ENCODE data around the gene GON7.
A peak's percentile ranks its signal among the peaks of the same experiment; 100 is the strongest.
"Not testable (repeated sequence)": the region's sequence is repeated elsewhere in the genome, so short reads cannot be mapped to it uniquely, and the experiment has no call there.

Gene GON7

DNA sequence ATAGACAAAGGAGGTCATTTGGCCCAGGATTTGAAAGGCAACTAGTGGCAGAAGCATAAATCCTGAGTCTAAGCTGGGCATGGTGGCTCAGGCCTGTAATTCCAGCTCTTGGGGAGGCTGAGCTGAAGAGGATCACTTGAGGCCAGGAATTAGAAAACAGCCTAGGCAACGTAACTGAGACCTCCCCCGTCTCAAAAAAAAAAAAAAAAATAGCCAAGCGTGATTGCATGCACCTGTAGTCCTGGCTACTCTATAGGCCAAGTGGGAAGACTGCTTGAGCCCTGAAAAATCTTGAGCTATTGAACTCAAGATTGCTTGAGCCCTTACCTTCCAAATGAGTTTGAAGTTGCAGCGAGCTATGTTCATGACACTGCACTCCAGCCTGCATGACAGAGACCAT is 7.8 kb downstream of the GON7 start:
- no peak for DNase-seq

DNA sequence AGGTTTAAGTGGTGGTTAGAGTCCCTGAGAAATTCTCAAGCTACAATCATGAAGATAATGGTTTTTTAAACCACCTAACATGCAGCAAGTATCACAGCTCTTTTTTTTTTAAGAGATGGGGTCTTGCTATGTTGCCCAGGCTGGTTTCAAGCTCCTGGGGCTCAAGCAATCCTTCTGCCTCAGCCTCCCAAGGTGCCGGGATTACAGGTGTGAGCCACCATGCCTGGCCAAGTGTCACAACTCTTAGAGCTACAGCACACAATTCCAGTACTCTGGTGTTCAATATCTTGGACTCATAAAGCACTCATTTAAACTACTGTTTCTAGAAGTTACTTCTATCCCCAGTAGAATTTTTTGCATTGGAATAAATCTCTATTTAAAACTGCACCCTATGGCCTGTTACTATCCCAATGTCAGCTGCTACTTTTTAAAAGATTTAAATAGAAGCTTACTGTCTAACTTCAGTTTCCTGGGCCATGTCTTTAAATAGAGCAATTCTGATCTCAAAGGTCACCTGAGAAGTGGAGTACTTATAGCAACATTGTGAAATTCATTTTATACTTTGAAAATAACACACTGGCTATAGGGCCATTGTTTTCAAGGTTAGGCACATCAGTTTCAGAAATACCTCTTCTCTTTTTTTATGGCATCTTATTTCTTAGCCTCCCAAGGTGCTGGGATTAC is 11.4 kb downstream of the GON7 start:
- DNase-seq = no peak

GRCh38 chr14:93186956-93187355 is 19.9 kb downstream of the GON7 start:
- no peak for DNase-seq

DNA sequence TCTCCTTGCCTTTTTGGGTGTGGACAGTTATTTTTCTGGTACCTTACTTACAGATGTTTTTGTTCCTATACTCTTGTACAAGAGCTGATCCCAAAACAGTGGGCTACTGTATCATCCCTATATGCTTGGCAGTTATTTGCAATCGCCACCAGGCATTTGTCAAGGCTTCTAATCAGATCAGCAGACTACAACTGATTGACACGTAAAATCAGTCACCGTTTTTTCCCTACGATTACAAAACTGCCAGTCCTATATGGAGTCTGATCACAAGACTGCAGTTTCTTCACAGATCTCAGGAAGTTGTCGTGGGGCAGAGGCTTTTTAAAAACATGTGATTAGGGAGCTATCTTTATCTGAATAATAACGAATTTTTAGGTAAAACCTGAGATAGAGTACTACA is 20.4 kb downstream of the GON7 start:
- DNase-seq = no peak

DNA sequence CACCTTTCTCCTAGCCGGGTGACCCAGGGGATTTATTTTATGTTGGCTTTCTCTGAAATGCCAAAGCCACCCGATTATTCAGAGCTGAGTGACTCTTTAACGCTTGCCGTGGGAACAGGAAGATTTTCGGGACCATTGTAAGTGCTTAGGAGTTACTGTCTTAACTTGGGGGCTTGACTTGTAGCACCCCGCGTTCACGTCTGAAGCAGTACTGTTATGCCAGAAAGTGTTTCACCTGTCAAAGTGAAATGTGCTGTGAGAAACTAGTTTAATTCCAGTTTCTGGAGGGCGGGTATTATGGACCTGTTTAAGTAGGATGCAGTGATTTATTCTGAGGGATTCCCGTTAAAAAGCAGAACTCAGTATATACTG is 21.5 kb downstream of the GON7 start:
- DNase-seq = no peak

DNA sequence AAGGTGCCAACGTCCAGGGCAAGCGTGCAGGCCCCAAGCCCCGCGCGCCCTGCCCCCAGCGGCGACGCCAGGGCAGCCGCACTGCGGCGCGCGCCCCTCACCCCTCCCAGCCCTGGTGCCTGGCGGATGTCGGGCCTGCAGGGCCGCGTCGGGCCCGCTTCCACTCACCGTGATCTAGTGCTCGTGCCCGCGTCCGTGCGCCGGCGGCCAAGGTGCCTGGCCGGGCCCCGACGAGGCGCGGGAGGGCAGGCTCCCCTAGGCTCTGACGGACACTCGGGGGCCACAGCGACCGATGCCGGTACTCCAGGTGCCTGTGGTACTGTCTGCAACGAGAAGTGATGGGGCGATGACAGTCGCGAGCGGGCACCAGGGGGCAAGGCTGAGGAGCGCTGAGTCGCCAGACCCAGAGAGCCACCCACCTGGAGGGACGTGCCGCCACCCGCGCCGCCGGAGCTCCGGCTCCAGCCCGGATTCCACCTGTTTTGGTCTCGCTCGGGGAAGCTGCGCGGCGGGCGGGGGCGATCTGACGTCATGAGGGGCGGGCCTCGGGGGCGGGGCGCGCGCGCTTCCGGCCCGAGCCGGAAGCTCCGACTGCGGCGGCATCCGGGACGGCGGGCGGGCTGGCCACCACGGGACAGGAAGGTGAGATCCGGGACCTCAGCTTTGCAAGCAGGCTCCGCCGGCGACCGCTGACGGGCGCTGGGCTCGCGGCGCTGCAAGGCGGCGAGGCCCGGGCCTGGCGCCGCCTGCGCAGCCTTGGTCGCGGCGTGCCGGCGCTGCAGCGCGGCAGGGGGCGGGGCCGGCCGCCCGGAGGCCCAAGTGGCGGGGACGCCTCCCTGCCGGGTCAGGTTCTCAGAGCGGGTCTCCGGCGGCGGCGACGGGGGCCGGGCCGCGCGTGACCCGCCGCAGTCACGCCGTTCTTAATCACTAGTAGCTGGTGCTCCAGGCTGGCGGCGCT is 22.2 kb downstream of the GON7 start, which contains the start of the genes LYSET and MOAP1:
TSS of gene LYSET (plus strand) at position 927 of the 958 bp plus-strand sequence. CDS start 89 bp downstream, outside the sequence.
TSS of gene MOAP1 (minus strand) at position 507 of the 958 bp plus-strand sequence. CDS start 655 bp downstream, outside the sequence.
- DNase-seq = peak; percentile 45 to 92 (median 88)

- DNase-seq = peak in 1 of 14 donors; percentile 30
Measured at GRCh38 chr14:93183596-93184317, 23.1 kb downstream of the GON7 start.

GRCh38 chr14:93175492-93175891 is 31.4 kb downstream of the GON7 start:
- DNase-seq = no peak

- DNase-seq = not testable (repeated sequence)
Measured at GRCh38 chr14:93174731-93175130, 32.1 kb downstream of the GON7 start.

- DNase-seq = no peak
Measured at GRCh38 chr14:93173943-93174395, 32.9 kb downstream of the GON7 start.

GRCh38 chr14:93171376-93171775 is 35.5 kb downstream of the GON7 start:
- DNase-seq = no peak

DNA sequence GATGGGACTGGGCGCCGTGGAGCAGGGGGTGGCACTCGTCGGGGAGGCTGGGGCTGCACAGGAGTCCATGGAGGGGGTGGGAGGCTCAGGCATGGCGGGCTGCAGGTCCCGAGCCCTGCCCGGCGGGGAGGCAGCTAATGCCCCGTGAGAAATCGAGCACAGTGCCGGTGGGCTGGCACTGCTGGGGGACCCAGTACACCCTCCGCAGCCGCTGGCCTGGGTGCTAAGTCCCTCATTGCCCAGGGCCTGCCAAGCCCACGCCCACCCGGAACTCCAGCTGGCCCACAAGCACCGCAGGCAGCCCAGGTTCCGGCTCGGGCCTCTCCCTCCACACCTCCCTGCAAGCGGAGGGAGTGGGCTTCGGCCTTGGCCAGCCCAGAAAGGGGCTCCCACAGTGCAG is 36.7 kb downstream of the GON7 start:
- DNase-seq = not testable (repeated sequence)

DNA sequence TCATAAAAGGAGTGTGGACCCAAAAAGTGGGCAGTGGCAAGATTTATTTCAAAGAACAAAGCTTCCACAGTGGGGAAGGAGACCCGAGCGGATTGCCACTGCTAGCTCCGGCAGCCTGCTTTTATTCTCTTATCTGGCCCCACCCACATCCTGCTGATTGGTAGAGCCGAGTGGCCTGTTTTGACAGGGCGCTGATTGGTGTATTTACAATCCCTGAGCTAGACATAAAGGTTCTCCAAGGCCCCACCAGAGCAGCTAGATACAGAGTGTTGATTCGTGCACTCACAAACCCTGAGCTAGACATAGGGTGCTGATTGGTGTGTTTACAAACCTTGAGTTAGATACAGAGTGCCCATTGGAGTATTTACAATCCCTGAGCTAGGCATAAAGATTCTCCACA is 37.2 kb downstream of the GON7 start:
- DNase-seq = not testable (repeated sequence)

GRCh38 chr14:93168610-93169009 is 38.3 kb downstream of the GON7 start:
- DNase-seq = not testable (repeated sequence)

DNA sequence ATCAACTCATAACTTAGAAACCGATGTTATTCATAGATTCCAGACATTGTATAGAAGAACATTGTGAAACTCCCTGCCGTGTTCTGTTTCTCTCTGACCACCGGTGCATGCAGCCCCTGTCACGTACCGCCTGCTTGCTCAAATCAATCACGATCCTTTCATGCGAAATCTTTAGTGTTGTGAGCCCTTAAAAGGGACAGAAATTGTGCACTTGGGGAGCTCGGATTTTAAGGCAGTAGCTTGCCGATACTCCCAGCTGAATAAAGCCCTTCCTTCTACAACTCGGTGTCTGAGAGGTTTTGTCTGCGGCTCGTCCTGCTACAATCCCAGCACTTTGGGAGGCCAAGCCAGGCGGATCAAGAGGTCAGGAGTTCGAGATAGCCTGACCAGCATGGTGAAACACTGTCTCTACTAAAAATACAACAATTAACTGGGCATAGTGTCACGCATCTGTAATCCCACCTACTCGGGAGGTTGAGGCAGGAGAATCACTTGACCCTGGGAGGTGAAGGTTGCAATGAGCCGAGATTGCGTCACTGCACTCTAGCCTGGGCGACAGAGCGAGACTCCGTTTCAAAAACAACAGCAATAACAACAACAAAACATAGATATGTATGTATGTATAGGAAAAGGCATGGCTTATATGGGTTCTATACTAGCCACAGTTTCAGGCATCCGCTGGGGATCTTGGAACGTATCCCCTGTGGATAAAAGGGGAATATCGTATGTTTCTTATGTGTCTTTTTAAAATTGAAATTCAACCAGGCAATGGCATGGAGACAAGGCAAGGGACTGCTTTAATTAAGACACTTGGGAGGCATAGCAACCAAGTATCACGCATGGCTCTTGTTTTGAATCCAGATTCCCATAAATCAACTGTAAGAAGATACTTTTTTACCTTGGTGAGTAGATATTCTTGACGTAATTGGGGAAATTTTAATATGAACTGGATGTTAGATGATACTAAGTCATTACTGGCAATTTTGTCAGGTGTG is 41.3 kb downstream of the GON7 start:
- not testable (repeated sequence) for DNase-seq

DNA sequence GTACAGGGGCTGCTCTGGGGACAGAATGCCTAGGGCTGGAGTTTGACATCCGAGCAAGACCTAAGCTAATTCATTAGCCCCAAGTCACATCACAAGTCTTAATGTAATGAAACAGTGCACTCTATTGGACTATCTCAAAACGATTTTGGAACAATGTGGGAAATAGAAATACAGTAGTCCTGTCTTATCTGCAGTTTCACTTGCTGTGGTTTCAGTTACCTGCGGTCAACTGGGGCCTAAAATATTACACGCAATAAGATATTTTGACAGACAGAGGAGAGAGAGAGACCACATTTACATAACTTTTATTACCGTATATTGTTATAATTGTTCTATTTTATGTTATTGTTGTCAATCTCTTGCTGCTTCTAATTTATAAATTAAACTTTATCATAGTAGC is 43.3 kb downstream of the GON7 start:
- DNase-seq = no peak

- DNase-seq = no peak
Measured at GRCh38 chr14:93161411-93161940, 45.4 kb downstream of the GON7 start.

DNA sequence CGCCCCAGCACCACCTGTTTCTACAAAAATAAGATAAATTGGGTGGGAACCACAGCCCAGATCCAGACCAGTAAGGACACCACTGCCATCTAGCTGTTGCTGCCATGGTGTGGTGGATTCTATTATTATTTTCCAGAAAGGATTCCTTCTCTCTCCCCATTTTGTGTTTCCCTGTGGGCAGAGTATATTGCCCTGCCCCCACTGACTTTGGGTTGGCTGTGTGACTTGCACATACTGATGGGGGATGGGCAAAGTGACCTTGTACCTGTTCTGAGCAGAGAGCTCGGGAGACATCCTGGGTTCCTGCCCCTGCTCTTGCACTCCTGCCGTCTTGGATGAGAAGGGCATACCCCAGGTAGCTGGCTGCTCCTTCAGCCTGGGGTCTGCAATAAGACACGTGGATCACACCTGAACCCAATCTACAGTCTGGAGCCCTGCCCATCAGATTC is 46.5 kb downstream of the GON7 start:
- DNase-seq = no peak

- not testable (repeated sequence) for DNase-seq
Measured at GRCh38 chr14:93159625-93160352, 47.1 kb downstream of the GON7 start.

DNA sequence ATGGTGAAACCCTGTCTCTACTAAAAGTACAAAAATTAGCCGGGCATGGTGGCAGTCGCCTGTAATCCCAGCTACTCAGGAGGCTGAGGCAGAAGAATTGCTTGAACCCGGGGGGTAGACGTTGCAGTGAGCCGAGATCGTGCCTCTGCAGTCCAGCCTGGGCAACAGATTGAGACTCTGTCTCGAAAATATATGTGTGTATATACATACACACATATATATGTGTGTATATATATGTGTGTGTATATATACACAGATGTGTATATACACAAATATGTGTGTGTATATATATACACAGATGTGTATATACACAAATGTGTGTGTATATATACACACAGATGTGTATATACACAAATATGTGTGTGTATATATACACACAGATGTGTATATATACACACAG is 48.5 kb downstream of the GON7 start:
- not testable (repeated sequence) for DNase-seq

Data from C1 segment of cervical spinal cord (tissue), 14 donors.